ENCODE measurements around the gene SVEP1.

Gene SVEP1

GRCh38 chr9:110517483-110517882 lies 62.1 kb downstream of the SVEP1 start:
- H3K4me1 ChIP-seq (ENCODE audit: control insufficient read depth, insufficient read depth, low read length), result no peaks in the 10 kb centered on the region
- ChIA-PET CTCF (no interaction called here), POLR2A (no interaction called here)
- H3K4me3 ChIP-seq (ENCODE audit: low read depth, low read length), result no peak overlapping the region
- TF ChIP-seq ZNF112 (tag by site-specific recombination; IDR thresholded peaks at IDR 0.05), result no peak
- TF ChIP-seq ZBTB6 (tag by site-specific recombination; IDR thresholded peaks at IDR 0.05), result no peak
- no peak for TF ChIP-seq ZNF585B (tag by site-specific recombination; IDR thresholded peaks at IDR 0.05)
- TF ChIP-seq ZNF548 (tag by site-specific recombination; IDR thresholded peaks at IDR 0.05), result no peak
- TF ChIP-seq ZNF549 (tag by site-specific recombination; IDR thresholded peaks at IDR 0.05), result no peak
- TF ChIP-seq ZNF10 (tag by site-specific recombination; IDR thresholded peaks at IDR 0.05), result no peak
- TF ChIP-seq ZFP41 (tag by site-specific recombination; IDR thresholded peaks at IDR 0.05; ENCODE audit: borderline replicate concordance), result no peak
- no peak for TF ChIP-seq SALL2 (tag by site-specific recombination; IDR thresholded peaks at IDR 0.05; ENCODE audit: borderline replicate concordance)
- TF ChIP-seq ZNF18 (tag by site-specific recombination; IDR thresholded peaks at IDR 0.05), result no peak
- TF ChIP-seq ZNF26 (tag by site-specific recombination; IDR thresholded peaks at IDR 0.05), result no peak
- TF ChIP-seq BCL11B (tag by site-specific recombination; IDR thresholded peaks at IDR 0.05; ENCODE audit: low read depth), result no peak
- no peak for TF ChIP-seq ATF2 (tag by site-specific recombination; IDR thresholded peaks at IDR 0.05; ENCODE audit: low read depth)
- TF ChIP-seq KLF1 (tag by site-specific recombination; IDR thresholded peaks at IDR 0.05), result no peak
- no peak for TF ChIP-seq ZNF155 (tag by site-specific recombination; IDR thresholded peaks at IDR 0.05)
- no peak for TF ChIP-seq ZNF521 (tag by site-specific recombination; IDR thresholded peaks at IDR 0.05)
- H3K27ac ChIP-seq (ENCODE audit: extremely low read depth, low read depth, low read length), result no peak overlapping the region
- H3K36me3 ChIP-seq (ENCODE audit: control insufficient read depth in 2 of 2, insufficient read depth in 1 of 2, low read length in 2 of 2), result no peaks in the 10 kb centered on the region
- H3K9me3 ChIP-seq (ENCODE audit: control insufficient read depth, insufficient read depth, low read depth, low read length), result no peaks in the 10 kb centered on the region

- CTCF ChIA-PET, result interaction anchor here (0.7 kb wide), 2 partner anchors 131 to 292 kb away, joined by 3 to 4 read pairs; no protein-coding TSS in a partner anchor
- Histone ChIP-seq H3K9me3 (ENCODE audit: control insufficient read depth, insufficient read depth, low read depth, low read length) (no peaks in the 10 kb centered on the region), H3K27ac (ENCODE audit: extremely low read depth, low read depth, low read length) (no peak overlapping the region), H3K4me3 (ENCODE audit: low read depth, low read length) (no peak overlapping the region), H3K4me1 (ENCODE audit: control insufficient read depth, insufficient read depth, low read length) (no peaks in the 10 kb centered on the region), H3K36me3 (ENCODE audit: control insufficient read depth in 2 of 2, insufficient read depth in 1 of 2, low read length in 2 of 2) (no peaks in the 10 kb centered on the region)
- POLR2A ChIA-PET, result no interaction called here
- TF ChIP-seq MYNN (tag by site-specific recombination; IDR thresholded peaks at IDR 0.05; ENCODE audit: borderline replicate concordance) (no peak), ZNF132 (tag by site-specific recombination; IDR thresholded peaks at IDR 0.05; ENCODE audit: borderline replicate concordance) (no peak), AEBP2 (tag by site-specific recombination; IDR thresholded peaks at IDR 0.05; ENCODE audit: borderline replicate concordance) (no peak), ZNF140 (tag by site-specific recombination; IDR thresholded peaks at IDR 0.05) (no peak), ZNF221 (tag by site-specific recombination; IDR thresholded peaks at IDR 0.05; ENCODE audit: borderline replicate concordance) (no peak), MZF1 (tag by site-specific recombination; IDR thresholded peaks at IDR 0.05; ENCODE audit: borderline replicate concordance) (no peak), KLF7 (tag by site-specific recombination; IDR thresholded peaks at IDR 0.05; ENCODE audit: borderline replicate concordance) (no peak), OVOL3 (tag by site-specific recombination; IDR thresholded peaks at IDR 0.05) (no peak), ZNF624 (tag by site-specific recombination; IDR thresholded peaks at IDR 0.05) (no peak), KLF1 (tag by site-specific recombination; IDR thresholded peaks at IDR 0.05) (no peak), ZNF664 (tag by site-specific recombination; IDR thresholded peaks at IDR 0.05) (no peak), IKZF3 (tag by site-specific recombination; IDR thresholded peaks at IDR 0.05) (no peak), ZNF350 (tag by site-specific recombination; IDR thresholded peaks at IDR 0.05) (no peak), ZNF449 (tag by site-specific recombination; IDR thresholded peaks at IDR 0.05) (no peak)
These were observed 64.6 kb downstream of the SVEP1 start for GRCh38 chr9:110514897-110515296.
